NCI-H524 treated with DMSO at 0.1 percent for 48 hours (cell line): ENCODE data around the gene ANTXR1.
"Not testable (repeated sequence)": the region's sequence is repeated elsewhere in the genome, so short reads cannot be mapped to it uniquely, and the experiment has no call there.

Experiments used
- DNase-seq: peaks from one replicate; lab custom pipeline; 2025; lab: John Stamatoyannopoulos, UW

Gene ANTXR1

DNA sequence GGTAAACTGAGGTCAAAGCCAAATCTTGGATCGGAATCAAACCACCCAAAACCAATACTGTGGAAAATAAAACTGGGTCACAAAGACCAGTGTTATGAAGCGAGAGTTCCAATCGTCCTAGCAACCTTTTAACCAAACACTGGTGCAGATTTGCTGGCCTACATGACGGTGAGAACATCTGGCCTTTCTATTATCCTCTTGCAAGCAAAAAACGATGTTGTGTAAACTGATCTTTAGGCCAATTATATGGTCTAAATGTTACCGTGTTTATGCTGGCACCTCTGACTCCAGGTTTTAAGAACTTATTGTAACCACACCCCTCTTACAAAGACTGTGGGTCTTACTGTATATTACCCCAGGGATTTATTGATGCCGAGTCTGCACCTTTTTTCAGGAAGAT lies 228.1 kb downstream of the ANTXR1 start:
- DNase-seq: no peak

GRCh38 chr2:69241664-69242514 lies 228.9 kb downstream of the ANTXR1 start:
- no peak for DNase-seq

- DNase-seq: peak; percentile 44
Measured at GRCh38 chr2:69242651-69243051, 229.7 kb downstream of the ANTXR1 start.

DNA sequence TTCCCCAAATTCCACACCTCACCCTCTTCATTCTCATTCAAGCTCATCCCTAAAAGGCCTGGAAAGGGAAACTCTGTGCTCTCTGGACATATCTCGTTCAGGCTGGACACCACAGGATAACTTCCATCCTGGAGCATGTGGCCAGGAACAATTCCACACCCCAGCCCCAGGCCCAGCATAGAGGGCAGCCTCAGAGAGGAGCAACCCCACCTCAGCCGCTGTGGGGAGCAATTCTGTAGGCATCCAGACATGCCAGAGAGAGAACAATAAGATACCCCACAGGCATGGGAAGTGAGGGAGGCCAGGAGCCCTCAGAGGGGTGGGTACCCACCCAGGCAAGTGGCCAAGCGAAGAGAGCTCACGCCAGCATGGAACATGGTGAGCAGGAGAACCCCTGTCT lies 230.7 kb downstream of the ANTXR1 start:
- DNase-seq: no peak

DNA sequence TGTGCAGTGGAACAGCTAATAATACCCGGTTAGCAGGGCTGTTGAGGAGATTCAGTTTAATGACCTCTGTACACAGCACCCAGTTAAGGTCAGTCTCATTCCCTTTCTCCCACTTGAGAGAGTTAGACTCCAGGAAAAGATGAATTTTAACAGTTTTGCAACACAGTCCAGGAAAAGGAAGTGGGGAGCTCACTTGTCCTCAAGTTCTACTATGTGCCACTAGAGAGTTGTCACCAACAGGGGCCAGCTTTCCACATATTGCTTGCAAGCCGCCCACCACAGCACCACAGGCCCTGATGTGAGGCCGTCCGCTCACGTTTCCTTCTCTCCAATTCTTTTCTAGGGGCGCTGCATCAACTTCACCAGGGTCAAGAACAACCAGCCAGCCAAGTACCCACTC lies 231.9 kb downstream of the ANTXR1 start:
- DNase-seq: no peak

- DNase-seq: no peak
Measured at GRCh38 chr2:69247583-69247982, 234.6 kb downstream of the ANTXR1 start.

DNA sequence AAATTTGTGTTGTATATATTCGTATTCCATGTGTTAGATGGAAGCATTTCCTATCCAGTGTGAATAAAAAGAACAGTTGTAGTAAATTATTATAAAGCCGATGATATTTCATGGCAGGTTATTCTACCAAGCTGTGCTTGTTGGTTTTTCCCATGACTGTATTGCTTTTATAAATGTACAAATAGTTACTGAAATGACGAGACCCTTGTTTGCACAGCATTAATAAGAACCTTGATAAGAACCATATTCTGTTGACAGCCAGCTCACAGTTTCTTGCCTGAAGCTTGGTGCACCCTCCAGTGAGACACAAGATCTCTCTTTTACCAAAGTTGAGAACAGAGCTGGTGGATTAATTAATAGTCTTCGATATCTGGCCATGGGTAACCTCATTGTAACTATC lies 235.3 kb downstream of the ANTXR1 start:
- no peak for DNase-seq

- no peak for DNase-seq
Measured at GRCh38 chr2:69250981-69251380, 238.0 kb downstream of the ANTXR1 start.

- no peak for DNase-seq
Measured at GRCh38 chr2:69251943-69252342, 239.0 kb downstream of the ANTXR1 start.

GRCh38 chr2:69253112-69253511 lies 240.1 kb downstream of the ANTXR1 start:
- no peak for DNase-seq

- DNase-seq: no peak
Measured at GRCh38 chr2:69253611-69254301, 240.8 kb downstream of the ANTXR1 start.

DNA sequence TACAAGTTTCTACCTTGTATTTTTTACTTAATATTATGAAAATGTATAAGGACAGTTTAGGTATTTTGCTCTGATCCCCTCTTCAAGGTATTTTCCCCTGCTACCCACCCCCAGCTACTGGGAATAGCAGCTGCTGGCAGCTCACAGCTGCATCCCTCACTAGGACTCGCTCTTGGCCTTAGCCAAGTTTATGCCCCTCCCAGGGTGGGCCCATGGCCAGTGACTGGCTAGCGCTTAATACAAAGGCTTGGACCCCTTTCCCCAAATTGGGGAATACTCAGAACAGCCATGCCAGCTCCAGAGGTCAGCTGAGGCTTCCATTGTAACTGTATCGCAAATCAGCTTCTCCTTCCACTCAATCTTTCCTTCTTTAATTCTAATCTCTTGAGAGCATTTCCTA lies 242.8 kb downstream of the ANTXR1 start:
- no peak for DNase-seq

DNA sequence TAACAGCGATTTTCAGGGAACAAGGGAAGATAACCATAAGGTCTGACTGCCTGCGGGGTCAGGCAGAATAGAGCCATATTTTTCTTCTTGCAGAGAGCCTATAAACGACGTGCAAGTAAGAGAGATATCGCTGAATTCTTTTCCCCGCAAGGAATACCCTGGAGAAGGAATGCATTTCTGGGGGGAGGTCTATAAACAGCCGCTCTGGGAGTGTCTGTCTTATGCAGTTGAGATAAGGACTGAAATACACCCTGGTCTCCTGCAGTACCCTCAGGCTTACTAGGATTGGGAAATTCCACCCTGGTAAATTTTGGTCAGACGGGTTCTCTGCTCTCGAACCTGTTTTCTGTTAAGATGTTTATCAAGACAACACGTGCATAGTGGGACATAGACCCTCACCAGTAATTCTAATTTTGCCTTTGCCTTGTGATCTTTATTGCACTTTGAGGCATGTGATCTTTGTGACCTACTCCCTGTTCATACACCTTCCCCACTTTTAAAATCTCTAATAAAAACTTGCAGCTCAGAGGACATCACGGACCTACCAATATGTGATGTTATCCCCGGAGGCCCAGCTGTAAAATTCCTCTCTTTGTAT lies 247.1 kb downstream of the ANTXR1 start:
- not testable (repeated sequence) for DNase-seq

DNA sequence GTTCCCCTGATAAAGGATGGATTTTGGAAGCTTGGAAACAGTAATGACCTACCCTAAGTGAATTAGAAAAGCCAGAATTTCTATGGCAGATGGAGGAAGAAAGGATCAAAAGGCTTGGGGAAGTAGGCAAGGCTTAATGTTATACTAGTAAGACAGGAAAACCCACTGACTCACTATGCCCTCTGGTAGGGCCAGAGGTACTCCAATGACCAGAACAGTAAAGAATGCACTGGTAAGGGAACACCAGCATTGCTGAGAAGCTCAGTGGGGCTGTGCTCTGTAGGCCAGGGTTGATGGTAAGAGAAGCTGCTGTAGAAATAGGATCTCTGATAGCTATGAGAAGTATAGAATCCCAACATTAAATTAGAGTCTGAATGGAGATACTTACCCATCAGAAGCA lies 247.7 kb downstream of the ANTXR1 start:
- DNase-seq: no peak

- DNase-seq: no peak
Measured at GRCh38 chr2:69269330-69269729, 256.4 kb downstream of the ANTXR1 start.

- DNase-seq: no peak
Measured at GRCh38 chr2:69271831-69272257, 258.9 kb downstream of the ANTXR1 start.

DNA sequence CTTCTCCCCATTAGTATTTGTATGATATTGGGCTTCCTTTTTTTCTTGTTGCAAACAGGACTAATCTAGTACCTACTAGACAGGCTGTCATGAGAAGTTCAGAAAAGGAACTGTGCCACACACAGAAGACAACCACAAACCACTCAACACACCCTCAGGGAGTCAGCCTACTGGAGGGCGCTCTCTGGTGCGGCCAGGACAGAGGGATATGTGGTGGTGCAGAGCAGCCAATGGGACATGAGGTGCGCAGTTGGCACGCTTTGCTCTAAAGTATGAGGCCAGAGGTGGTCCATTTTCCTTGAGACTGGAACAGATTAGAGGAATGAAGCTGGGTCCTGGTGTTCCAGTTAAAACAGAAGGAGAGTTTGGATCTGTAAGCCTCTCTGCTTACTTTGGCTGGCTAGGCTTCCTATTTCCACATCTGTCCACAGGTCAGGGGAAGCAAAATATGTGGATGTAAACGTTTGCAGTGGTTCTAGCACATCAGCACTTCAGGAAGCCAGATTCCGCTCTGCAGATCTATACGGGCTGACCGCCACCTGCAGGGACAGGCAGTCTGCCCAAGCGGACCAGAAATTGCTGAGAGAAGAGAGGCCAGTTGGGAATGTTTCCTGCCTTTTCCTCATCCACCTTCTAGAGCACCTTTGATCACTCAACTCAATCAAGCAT lies 260.0 kb downstream of the ANTXR1 start:
- DNase-seq: no peak

DNA sequence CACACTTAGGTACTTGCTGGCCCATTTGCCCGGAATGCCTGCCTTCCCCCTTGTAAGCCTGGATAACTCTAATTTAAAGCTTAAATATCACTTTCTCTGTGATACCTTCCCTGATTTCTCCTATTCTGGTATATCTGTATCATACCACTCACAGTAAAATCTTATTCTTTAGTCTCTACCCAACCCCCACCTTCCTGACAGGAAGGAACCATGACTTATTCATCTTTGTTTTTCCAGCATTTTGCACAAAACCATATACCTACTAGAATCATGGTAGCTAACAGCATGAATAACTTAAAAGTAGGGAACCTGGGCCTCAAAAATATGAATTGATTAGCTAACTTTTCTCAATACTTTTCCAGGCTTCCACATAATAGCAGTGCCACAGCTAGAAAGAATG lies 262.5 kb downstream of the ANTXR1 start:
- DNase-seq: no peak

DNA sequence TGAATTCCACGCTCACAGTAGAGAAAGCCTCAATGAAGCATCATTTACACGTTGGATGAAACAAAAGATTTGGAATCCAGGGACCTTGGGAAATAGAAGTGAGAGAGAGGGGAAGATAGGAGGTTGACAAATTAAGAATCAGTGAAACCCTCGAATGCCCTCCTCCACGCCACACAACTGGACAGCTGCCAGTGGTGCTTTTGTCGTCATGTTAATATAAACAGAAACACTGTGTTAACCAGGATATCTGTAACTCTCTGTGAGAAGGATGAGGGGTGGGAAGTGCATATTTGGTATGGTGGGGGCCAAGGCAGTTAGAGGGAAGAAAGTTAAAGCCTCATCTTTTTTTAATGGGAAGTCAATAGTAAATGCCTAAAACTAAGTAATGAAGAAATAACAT lies 265.4 kb downstream of the ANTXR1 start:
- DNase-seq: no peak

DNA sequence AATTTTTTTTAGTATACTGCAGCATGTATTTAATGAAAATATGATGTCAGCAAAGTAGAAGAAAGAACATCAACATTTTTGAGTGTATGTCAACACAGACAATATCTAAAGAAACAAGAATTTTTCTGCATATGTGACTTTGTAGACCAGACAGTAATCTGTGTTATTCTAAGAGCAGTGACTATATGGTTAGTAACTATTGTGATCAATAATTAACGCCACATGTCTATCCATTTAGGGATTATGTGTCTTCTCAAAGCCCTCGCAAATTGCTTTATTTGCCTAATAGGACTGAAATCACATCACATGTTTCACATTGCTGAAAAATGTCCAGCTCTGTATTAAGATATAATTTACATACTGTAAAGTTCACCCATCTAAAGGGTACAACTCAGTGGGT lies 266.2 kb downstream of the ANTXR1 start:
- no peak for DNase-seq

GRCh38 chr2:69279931-69280681 lies 267.1 kb downstream of the ANTXR1 start:
- DNase-seq: no peak
